GM12891 (cell line): ENCODE measurements around the gene KATNBL1.

ENCODE experiments used
- POLR2A ChIP-seq: IDR thresholded peaks from 2 replicates; pipeline ENCODE4 v1.6.1; 2011; ENCODE audit warnings: low read depth, low read length, control low read depth
- POLR2AphosphoS5 ChIP-seq: IDR thresholded peaks from 2 replicates; pipeline ENCODE4 v1.6.1; 2011; ENCODE audit warnings: low read depth, low read length, control low read depth
- SPI1 ChIP-seq: IDR thresholded peaks from 2 replicates; pipeline ENCODE4 v1.6.1; 2011; ENCODE audit warnings: low read depth, low read length, control low read depth
- TAF1 ChIP-seq: IDR thresholded peaks from 2 replicates; pipeline ENCODE4 v1.6.1; 2011; ENCODE audit warnings: low read depth, low read length, control low read depth

GRCh38 chr15:34099914-34100313, 110.0 kb downstream of the KATNBL1 start:
- TF ChIP-seq POLR2A (no peak), TAF1 (no peak), POLR2AphosphoS5 (no peak), SPI1 (no peak)
